NCI-H1048 (cell line): Measurements from ENCODE around the gene LAMA3.

Source experiments
- DNase-seq: peaks from one replicate; lab custom pipeline; 2025; lab: John Stamatoyannopoulos, UW

The LAMA3 gene

GRCh38 chr18:23878336-23878900, 189.2 kb downstream of the LAMA3 start:
- no peak for DNase-seq

- no peak for DNase-seq
Measured at GRCh38 chr18:23879126-23879525, 189.9 kb downstream of the LAMA3 start.

- no peak for DNase-seq
Measured at GRCh38 chr18:23879544-23879943, 190.3 kb downstream of the LAMA3 start.

- DNase-seq = no peak
Measured at GRCh38 chr18:23879966-23880565, 190.8 kb downstream of the LAMA3 start.

GRCh38 chr18:23880931-23881617, 191.8 kb downstream of the LAMA3 start:
- no peak for DNase-seq

- no peak for DNase-seq
Measured at GRCh38 chr18:23881778-23882177, 192.5 kb downstream of the LAMA3 start.

- DNase-seq = no peak
Measured at GRCh38 chr18:23882616-23883276, 193.5 kb downstream of the LAMA3 start.

GRCh38 chr18:23883277-23883790, 194.1 kb downstream of the LAMA3 start:
- DNase-seq = no peak

GRCh38 chr18:23884681-23885375, 195.6 kb downstream of the LAMA3 start:
- DNase-seq = no peak

- DNase-seq = no peak
Measured at GRCh38 chr18:23885750-23886149, 196.5 kb downstream of the LAMA3 start.

- no peak for DNase-seq
Measured at GRCh38 chr18:23887035-23887434, 197.8 kb downstream of the LAMA3 start.

GRCh38 chr18:23887493-23887892, 198.2 kb downstream of the LAMA3 start:
- DNase-seq = no peak

- no peak for DNase-seq
Measured at GRCh38 chr18:23888881-23889280, 199.6 kb downstream of the LAMA3 start.

- no peak for DNase-seq
Measured at GRCh38 chr18:23889907-23890306, 200.7 kb downstream of the LAMA3 start.

- no peak for DNase-seq
Measured at GRCh38 chr18:23890589-23890988, 201.3 kb downstream of the LAMA3 start.

- no peak for DNase-seq
Measured at GRCh38 chr18:23893653-23894052, 204.4 kb downstream of the LAMA3 start.

- DNase-seq = no peak
Measured at GRCh38 chr18:23894661-23895175, 205.5 kb downstream of the LAMA3 start.

- no peak for DNase-seq
Measured at GRCh38 chr18:23897291-23897690, 208.0 kb downstream of the LAMA3 start.

- DNase-seq = no peak
Measured at GRCh38 chr18:23897733-23898132, 208.5 kb downstream of the LAMA3 start.

- no peak for DNase-seq
Measured at GRCh38 chr18:23900994-23901393, 211.7 kb downstream of the LAMA3 start.

GRCh38 chr18:23902396-23902795, 213.1 kb downstream of the LAMA3 start:
- no peak for DNase-seq

GRCh38 chr18:23903971-23904370, 214.7 kb downstream of the LAMA3 start:
- no peak for DNase-seq
